Measurements from ENCODE around the gene F5.
"Not testable (repeated sequence)": the region's sequence is repeated elsewhere in the genome, so short reads cannot be mapped to it uniquely, and the experiment has no call there.

Gene F5

GRCh38 chr1:169538998-169539871 is 47.0 kb downstream of the F5 start:
- DNase-seq (ENCODE audit: low spot score): no peak

- no peak for DNase-seq (ENCODE audit: low spot score)
Observed at GRCh38 chr1:169534653-169535052, 51.6 kb downstream of the F5 start.

- DNase-seq (ENCODE audit: low spot score): not testable (repeated sequence)
Observed at GRCh38 chr1:169533528-169534190, 52.6 kb downstream of the F5 start.

- DNase-seq (ENCODE audit: low spot score): no peak
Observed at GRCh38 chr1:169530448-169530847, 55.8 kb downstream of the F5 start.

- DNase-seq (ENCODE audit: low spot score): no peak
Observed at GRCh38 chr1:169529068-169529642, 57.1 kb downstream of the F5 start.

GRCh38 chr1:169528215-169529067 is 57.8 kb downstream of the F5 start:
- DNase-seq (ENCODE audit: low spot score): no peak

GRCh38 chr1:169527451-169528214 is 58.6 kb downstream of the F5 start:
- no peak for DNase-seq (ENCODE audit: low spot score)

GRCh38 chr1:169527001-169527400 is 59.3 kb downstream of the F5 start:
- no peak for DNase-seq (ENCODE audit: low spot score)

GRCh38 chr1:169526120-169526832 is 60.0 kb downstream of the F5 start:
- no peak for DNase-seq (ENCODE audit: low spot score)

- DNase-seq (ENCODE audit: low spot score): no peak
Observed at GRCh38 chr1:169525391-169525790, 60.9 kb downstream of the F5 start.

- no peak for DNase-seq (ENCODE audit: low spot score)
Observed at GRCh38 chr1:169523904-169524303, 62.4 kb downstream of the F5 start.

- DNase-seq (ENCODE audit: low spot score): no peak
Observed at GRCh38 chr1:169521226-169521625, 65.1 kb downstream of the F5 start.

GRCh38 chr1:169517558-169518186 is 68.6 kb downstream of the F5 start:
- DNase-seq (ENCODE audit: low spot score): no peak

GRCh38 chr1:169515641-169516040 is 70.6 kb downstream of the F5 start:
- no peak for DNase-seq (ENCODE audit: low spot score)

GRCh38 chr1:169514566-169515270 is 71.6 kb downstream of the F5 start:
- DNase-seq (ENCODE audit: low spot score): no peak

- DNase-seq (ENCODE audit: low spot score): no peak
Observed at GRCh38 chr1:169513208-169513607, 73.1 kb downstream of the F5 start.

GRCh38 chr1:169511316-169512005 is 74.8 kb downstream of the F5 start:
- no peak for DNase-seq (ENCODE audit: low spot score)

GRCh38 chr1:169510060-169510459 is 76.2 kb downstream of the F5 start:
- DNase-seq (ENCODE audit: low spot score): no peak

GRCh38 chr1:169509354-169509753 is 76.9 kb downstream of the F5 start:
- DNase-seq (ENCODE audit: low spot score): no peak

Data from hematopoietic multipotent progenitor cell treated with erythropoietin and hydrocortisone succinate and interleukin-3 and kit ligand, for 17 days (in vitro differentiated cells).